ENCODE data around the gene AGXT.

DNA sequence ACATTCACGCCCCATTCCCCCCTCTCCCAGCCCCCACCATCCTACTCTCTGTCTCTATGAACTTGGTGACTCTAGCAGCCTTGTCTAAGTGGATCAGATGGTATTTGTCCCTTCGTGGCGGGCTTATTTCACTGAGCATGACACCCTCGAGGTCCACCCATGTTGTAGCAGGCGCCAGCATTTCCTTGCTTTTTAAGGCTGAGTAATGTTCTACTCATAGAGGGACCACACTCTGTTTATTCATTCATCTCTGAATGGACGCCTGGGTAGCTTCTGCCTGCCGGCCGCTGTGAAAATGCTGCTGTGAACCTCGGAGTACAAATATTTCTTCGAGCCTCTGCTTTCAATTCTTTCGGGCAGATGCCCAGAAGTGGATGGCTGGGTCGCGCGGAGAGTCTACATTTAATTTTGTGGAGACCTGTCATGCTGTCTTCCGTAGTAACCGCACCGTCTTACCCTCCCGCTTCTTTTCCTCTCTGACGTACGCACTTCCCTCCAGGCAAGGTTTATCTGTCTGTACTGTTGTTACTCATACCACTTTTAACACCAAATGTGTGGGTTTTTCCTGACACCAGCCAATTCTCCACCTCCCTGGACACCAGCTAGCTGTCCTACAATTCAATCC lies 43.1 kb downstream of the AGXT start:
- TF ChIP-seq, protein P1, sequence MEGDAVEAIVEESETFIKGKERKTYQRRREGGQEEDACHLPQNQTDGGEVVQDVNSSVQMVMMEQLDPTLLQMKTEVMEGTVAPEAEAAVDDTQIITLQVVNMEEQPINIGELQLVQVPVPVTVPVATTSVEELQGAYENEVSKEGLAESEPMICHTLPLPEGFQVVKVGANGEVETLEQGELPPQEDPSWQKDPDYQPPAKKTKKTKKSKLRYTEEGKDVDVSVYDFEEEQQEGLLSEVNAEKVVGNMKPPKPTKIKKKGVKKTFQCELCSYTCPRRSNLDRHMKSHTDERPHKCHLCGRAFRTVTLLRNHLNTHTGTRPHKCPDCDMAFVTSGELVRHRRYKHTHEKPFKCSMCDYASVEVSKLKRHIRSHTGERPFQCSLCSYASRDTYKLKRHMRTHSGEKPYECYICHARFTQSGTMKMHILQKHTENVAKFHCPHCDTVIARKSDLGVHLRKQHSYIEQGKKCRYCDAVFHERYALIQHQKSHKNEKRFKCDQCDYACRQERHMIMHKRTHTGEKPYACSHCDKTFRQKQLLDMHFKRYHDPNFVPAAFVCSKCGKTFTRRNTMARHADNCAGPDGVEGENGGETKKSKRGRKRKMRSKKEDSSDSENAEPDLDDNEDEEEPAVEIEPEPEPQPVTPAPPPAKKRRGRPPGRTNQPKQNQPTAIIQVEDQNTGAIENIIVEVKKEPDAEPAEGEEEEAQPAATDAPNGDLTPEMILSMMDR (IDR thresholded peaks at IDR 0.05; ENCODE audit: low read depth, low read length) = no peak
- no peak for TF ChIP-seq EZH2phosphoT487 (IDR thresholded peaks at IDR 0.05; ENCODE audit: low read depth)
